ENCODE results near the gene TMEM143. TPM values are rescaled to one million over a fixed set of nuclear protein-coding genes. Genes with fewer than 3 reads are reported as not detected.
"Not testable (repeated sequence)": the region's sequence is repeated elsewhere in the genome, so short reads cannot be mapped to it uniquely, and the experiment has no call there.

The TMEM143 gene
- total RNA-seq, 1 donor = 4.3 TPM

- Histone ChIP-seq H3K36me3 (ENCODE audit: insufficient read depth, low read length) (peaks cover 30% of the 10 kb centered on the region), H3K27ac (ENCODE audit: low read depth, low read length) (no peak overlapping the region), H3K9me3 (ENCODE audit: low read depth, low read length) (no peaks in the 10 kb centered on the region), H3K4me1 (ENCODE audit: insufficient read depth, low read length) (no peaks in the 10 kb centered on the region), H3K27me3 (ENCODE audit: insufficient read depth, low read length) (no peaks in the 10 kb centered on the region), H4K20me1 (ENCODE audit: insufficient read depth, low read length) (peaks cover 8% of the 10 kb centered on the region), H3K4me2 (ENCODE audit: insufficient read depth, low read length) (no peak overlapping the region), H3K4me3 (ENCODE audit: insufficient read depth, low read length) (no peak overlapping the region), H3K79me2 (ENCODE audit: insufficient read depth, low read length) (no peaks in the 10 kb centered on the region), H2AFZ (ENCODE audit: low read length) (no peak overlapping the region)
- no peak for TF ChIP-seq CTCF (IDR thresholded peaks at IDR 0.05; ENCODE audit: extremely low read depth, low read depth, low read length)
- no peak for DNase-seq (ENCODE audit: insufficient read length, low spot score, missing footprints)
Measured at GRCh38 chr19:48379058-48379457, 15.3 kb upstream of the TMEM143 start.

DNA sequence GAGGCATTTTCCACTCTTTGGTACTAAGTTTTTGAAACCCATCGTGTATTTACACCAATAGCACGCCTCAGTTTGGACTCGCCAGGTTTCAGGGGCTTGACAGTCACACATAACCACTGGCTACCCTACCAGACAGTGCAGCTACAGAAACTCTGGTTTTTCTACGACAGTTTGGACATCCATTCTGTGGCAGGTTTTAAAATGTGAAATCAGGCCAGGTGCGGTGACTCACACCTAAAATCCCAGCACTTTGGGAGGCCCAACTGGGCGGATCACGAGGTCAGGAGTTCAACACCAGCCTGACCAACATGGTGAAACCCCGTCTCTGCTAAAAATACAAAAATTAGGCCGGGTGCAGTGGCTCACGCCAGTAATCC is 14.4 kb upstream of the TMEM143 start:
- no peak for DNase-seq (ENCODE audit: insufficient read length, low spot score, missing footprints)
- H3K27ac ChIP-seq (ENCODE audit: low read depth, low read length) = no peak overlapping the region
- no peak overlapping the region for H3K4me2 ChIP-seq (ENCODE audit: insufficient read depth, low read length)
- H3K9me3 ChIP-seq (ENCODE audit: low read depth, low read length) = no peaks in the 10 kb centered on the region
- TF ChIP-seq CTCF (IDR thresholded peaks at IDR 0.05; ENCODE audit: extremely low read depth, low read depth, low read length) = no peak
- H3K79me2 ChIP-seq (ENCODE audit: insufficient read depth, low read length) = no peaks in the 10 kb centered on the region
- peaks cover 21% of the 10 kb centered on the region for H3K36me3 ChIP-seq (ENCODE audit: insufficient read depth, low read length)
- no peak overlapping the region for H2AFZ ChIP-seq (ENCODE audit: low read length)
- no peaks in the 10 kb centered on the region for H3K27me3 ChIP-seq (ENCODE audit: insufficient read depth, low read length)
- H4K20me1 ChIP-seq (ENCODE audit: insufficient read depth, low read length) = peaks cover under 1% of the 10 kb centered on the region
- no peak overlapping the region for H3K4me3 ChIP-seq (ENCODE audit: insufficient read depth, low read length)
- H3K4me1 ChIP-seq (ENCODE audit: insufficient read depth, low read length) = no peaks in the 10 kb centered on the region

DNA sequence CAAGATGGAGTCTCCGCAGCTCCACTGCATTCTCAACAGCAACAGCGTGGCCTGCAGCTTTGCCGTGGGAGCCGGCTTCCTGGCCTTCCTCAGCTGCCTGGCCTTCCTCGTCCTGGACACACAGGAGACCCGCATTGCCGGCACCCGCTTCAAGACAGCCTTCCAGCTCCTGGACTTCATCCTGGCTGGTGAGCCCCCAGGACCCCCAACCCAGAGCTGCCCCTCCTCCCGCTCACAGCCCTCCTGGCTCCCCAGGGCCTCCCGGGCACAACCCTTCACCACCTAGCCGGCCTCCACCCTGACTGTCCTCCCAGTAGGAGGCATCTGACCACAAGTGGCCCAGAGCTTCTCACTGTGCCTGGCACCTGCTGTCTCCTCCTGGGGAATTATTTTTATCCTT is 9.8 kb upstream of the TMEM143 start:
- Histone ChIP-seq H3K36me3 (ENCODE audit: insufficient read depth, low read length) (no peaks in the 10 kb centered on the region), H3K27ac (ENCODE audit: low read depth, low read length) (no peak overlapping the region), H3K27me3 (ENCODE audit: insufficient read depth, low read length) (no peaks in the 10 kb centered on the region), H2AFZ (ENCODE audit: low read length) (no peak overlapping the region), H3K4me2 (ENCODE audit: insufficient read depth, low read length) (no peak overlapping the region), H3K4me3 (ENCODE audit: insufficient read depth, low read length) (no peak overlapping the region), H3K79me2 (ENCODE audit: insufficient read depth, low read length) (no peaks in the 10 kb centered on the region), H4K20me1 (ENCODE audit: insufficient read depth, low read length) (no peaks in the 10 kb centered on the region), H3K9me3 (ENCODE audit: low read depth, low read length) (no peaks in the 10 kb centered on the region), H3K4me1 (ENCODE audit: insufficient read depth, low read length) (no peaks in the 10 kb centered on the region)
- no peak for TF ChIP-seq CTCF (IDR thresholded peaks at IDR 0.05; ENCODE audit: extremely low read depth, low read depth, low read length)
- DNase-seq (ENCODE audit: insufficient read length, low spot score, missing footprints) = no peak

DNA sequence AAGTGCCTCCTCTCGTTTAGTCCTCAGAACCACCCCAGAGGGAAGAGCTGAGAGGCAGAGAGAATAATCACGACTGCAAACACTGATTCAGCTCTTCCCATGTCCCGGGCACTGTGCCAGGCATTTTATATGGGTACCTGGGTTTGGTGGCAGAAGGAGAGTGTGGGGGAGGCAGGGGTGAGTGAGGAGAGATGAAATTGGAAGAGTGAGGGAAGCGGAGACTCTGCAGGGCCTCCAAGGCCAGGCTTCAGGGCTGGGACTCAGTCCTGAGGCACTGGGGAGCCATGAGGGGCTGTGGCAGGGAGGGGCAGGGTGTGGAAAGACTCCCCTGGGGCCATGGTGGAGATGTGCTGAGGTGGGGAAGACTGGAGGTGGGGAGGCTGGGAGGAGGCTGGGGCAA is 9.2 kb upstream of the TMEM143 start:
- Histone ChIP-seq H3K27ac (ENCODE audit: low read depth, low read length) (no peak overlapping the region), H3K9me3 (ENCODE audit: low read depth, low read length) (no peaks in the 10 kb centered on the region), H3K27me3 (ENCODE audit: insufficient read depth, low read length) (no peaks in the 10 kb centered on the region), H3K4me1 (ENCODE audit: insufficient read depth, low read length) (no peaks in the 10 kb centered on the region), H2AFZ (ENCODE audit: low read length) (no peak overlapping the region), H3K4me2 (ENCODE audit: insufficient read depth, low read length) (no peak overlapping the region), H4K20me1 (ENCODE audit: insufficient read depth, low read length) (no peaks in the 10 kb centered on the region), H3K36me3 (ENCODE audit: insufficient read depth, low read length) (no peaks in the 10 kb centered on the region), H3K4me3 (ENCODE audit: insufficient read depth, low read length) (no peak overlapping the region), H3K79me2 (ENCODE audit: insufficient read depth, low read length) (no peaks in the 10 kb centered on the region)
- DNase-seq (ENCODE audit: insufficient read length, low spot score, missing footprints) = no peak
- no peak for TF ChIP-seq CTCF (IDR thresholded peaks at IDR 0.05; ENCODE audit: extremely low read depth, low read depth, low read length)

DNA sequence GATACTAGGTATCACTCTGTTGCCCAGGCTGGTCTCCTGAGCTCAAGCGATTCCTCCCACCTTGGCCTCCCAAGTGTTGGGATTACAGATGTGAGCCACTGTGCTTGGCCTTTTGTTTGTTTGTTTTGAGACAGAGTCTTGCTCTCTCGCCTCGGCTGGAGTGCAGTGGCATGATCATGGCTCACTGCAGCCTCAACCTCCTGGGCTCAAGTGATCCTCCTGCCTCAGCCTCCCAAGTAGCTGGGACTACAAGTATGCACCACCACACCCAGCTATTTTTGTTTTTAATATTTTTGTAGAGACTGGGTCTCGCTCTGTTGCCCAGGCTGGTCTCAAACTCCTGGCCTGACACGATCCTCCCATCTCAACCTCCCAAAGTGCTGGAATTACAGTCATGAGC is 8.0 kb upstream of the TMEM143 start:
- not testable (repeated sequence) for H3K36me3 ChIP-seq (ENCODE audit: insufficient read depth, low read length); H3K27ac ChIP-seq (ENCODE audit: low read depth, low read length); DNase-seq (ENCODE audit: insufficient read length, low spot score, missing footprints); H3K9me3 ChIP-seq (ENCODE audit: low read depth, low read length); H3K4me2 ChIP-seq (ENCODE audit: insufficient read depth, low read length); H3K4me1 ChIP-seq (ENCODE audit: insufficient read depth, low read length); H4K20me1 ChIP-seq (ENCODE audit: insufficient read depth, low read length); H3K4me3 ChIP-seq (ENCODE audit: insufficient read depth, low read length); H3K27me3 ChIP-seq (ENCODE audit: insufficient read depth, low read length); H3K79me2 ChIP-seq (ENCODE audit: insufficient read depth, low read length); H2AFZ ChIP-seq (ENCODE audit: low read length)

Measured in osteoblast (primary cell).